Activated CD8-positive, alpha-beta memory T cell treated with anti-CD3 and anti-CD28 coated beads, Interleukin-2, amount 50 U/mL, for 1 hour (primary cell): ENCODE data around the gene TAF1C.
A peak's percentile ranks its signal among the peaks of the same experiment; 100 is the strongest.
"Not testable (repeated sequence)": the region's sequence is repeated elsewhere in the genome, so short reads cannot be mapped to it uniquely, and the experiment has no call there.

ENCODE experiments used
- DNase-seq: peaks from one replicate; pipeline ENCODE4 v3.0.0-alpha.2; 2020; ENCODE audit errors: extremely low read depth

TAF1C gene, protein sequence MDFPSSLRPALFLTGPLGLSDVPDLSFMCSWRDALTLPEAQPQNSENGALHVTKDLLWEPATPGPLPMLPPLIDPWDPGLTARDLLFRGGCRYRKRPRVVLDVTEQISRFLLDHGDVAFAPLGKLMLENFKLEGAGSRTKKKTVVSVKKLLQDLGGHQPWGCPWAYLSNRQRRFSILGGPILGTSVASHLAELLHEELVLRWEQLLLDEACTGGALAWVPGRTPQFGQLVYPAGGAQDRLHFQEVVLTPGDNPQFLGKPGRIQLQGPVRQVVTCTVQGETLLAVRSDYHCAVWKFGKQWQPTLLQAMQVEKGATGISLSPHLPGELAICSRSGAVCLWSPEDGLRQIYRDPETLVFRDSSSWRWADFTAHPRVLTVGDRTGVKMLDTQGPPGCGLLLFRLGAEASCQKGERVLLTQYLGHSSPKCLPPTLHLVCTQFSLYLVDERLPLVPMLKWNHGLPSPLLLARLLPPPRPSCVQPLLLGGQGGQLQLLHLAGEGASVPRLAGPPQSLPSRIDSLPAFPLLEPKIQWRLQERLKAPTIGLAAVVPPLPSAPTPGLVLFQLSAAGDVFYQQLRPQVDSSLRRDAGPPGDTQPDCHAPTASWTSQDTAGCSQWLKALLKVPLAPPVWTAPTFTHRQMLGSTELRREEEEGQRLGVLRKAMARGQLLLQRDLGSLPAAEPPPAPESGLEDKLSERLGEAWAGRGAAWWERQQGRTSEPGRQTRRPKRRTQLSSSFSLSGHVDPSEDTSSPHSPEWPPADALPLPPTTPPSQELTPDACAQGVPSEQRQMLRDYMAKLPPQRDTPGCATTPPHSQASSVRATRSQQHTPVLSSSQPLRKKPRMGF

DNA sequence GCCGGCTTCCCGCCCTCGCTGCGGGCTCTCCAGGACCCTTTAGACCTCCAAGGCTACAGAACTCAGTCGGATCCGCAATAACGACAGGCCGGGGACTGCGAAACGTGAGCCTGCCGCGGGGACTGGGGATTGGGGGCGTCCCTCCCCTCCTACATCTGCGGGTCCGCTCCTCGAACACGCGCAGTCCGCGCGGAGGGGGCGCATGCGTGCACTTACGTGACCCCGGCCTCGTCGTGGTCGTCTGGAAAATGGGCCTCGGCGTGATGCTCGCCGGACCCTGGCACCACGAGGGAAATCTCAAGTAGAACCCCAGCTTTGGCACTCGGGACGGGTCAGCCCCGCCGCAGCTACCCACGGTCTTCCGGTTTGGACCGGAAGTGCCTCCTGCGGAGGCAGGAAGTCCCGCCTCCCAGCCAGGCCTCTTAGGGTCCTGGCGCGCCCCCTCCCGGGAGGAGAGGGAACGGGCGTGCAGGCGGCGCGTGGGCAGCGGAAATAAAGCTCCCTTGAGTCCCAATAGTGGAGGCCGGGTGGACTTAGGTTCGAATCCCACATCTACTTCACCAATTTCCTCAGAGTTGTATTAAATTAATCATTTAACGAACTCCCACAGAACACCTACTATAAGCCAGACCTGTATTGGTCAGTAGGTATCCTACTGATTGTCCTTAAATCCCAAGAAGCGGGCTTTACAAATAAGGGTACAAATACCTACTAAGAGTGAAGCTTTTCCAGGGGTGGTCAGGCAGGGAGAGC is at the start of gene TAF1C:
TAF1C (minus strand) TSS at position 373 of the 753 bp plus-strand sequence. CDS start 2,069 bp downstream, outside the sequence.
- DNase-seq = peak; percentile 39

DNA sequence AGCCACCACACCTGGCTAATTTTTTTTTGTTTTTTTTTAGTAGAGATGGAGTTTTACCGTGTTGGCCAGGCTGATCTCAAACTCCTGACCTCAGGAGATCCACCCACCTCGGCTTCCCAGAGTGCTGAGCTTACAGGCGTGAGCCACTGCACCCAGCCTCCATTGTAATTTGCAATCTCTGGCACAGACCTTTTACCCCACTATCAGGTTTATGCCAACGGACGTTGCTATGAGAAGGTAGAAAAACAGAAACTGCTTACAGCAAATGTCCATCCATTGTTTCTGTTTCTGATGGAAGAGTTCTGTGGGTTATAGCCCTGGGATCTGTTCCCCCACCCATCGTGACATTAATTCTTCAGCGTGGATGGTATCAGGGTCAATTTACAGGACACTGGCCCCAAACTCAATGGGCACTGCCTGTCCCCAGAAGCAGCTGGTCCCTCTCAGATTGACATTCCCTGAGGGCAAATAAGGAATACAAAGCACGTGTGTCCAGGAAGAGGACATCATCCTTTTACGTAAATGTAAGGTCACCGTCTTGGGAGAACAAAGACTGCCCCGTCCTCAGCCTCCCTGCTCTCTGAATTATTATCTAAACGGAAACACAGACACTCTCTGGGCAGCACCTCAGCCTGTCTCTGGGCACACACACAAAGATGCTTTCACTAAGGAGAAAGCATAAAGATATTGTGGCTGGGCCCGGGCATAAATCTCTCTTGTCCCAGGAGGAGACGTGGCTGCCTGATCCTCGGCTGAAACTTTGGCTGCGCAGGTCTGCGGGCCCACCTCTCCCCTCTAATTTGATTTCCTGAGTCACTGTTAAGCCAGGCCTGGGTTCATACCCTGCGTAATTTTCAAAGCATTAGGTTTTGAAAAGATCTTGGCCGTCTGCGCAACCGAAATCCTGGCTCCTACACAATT is 47.7 kb upstream of the TAF1C start:
- no peak for DNase-seq

DNA sequence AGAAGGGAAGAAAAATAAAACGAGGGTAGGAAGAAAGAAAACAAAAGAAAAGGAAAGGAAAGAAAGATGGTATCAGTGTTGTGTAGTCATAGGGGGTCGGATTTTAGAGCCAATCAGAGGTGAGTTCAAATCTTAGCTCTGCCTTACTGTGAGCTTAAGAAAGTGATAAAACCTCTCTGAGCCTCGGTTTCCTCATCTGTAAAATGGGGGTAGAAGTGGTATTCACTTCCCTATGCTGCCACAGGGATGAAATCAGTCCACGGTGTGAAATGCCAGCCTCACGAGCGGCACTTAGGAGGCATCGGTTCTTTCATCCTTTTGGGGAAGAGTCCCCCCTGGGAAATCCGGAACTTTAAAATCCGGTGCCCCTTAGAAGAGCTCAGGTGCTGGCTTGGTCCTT is 46.9 kb upstream of the TAF1C start:
- DNase-seq = no peak

DNA sequence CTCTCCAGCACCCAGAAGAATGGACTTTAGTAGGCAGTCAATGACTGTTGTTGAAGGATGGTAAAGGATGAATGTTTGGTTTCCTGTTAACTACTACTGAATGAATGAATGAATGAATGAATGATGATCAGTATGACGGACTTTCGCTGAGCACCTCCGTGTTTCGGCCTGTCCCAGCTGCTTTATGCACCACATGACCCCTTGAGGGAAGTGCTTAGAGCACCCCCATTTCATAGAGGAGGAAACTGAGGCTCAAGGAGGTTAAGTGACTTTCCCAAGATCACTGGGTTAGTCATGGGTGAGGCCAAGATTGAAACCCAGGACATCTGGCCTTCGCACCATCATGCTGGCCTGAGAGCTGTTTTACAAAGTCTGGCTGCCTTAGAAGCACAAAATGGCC is 46.1 kb upstream of the TAF1C start:
- DNase-seq = no peak

DNA sequence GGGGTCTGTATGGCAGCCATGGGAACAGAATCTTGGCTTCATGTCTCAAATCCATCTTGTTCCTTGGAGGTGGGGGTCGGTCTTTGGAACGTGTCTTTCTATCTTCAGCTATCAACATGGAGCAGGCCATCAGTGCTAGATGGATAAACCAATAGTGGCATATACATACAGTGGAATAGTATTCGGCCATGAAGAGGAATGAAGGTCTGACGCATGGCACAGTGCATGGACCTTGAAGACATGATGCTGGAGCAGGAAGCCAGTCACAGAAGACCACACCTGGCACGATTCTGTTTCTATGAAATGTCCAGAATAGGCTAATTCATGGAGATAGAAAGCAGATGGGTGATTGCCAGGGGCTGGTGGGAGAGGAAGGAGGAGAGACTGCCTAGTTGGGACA is 45.2 kb upstream of the TAF1C start:
- no peak for DNase-seq

DNA sequence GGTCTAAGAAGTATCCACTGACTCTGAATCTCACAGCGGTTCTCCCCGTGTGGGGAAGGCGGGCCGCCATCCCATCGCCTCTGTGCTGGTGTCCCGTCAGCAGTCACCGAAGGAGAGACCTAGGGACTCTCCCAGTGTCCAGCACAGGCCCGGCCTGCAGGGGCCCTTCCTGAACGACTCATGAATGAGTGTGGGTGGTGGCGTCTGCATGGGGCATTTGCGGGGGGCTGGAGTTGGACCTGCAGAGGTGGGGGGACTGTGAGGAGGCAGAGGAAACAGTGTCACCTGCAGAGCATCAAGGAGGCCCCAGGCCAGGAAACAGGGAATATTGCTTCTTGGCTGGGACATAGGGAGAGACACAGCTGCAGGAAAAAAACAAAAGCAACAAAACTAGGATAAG is 42.6 kb upstream of the TAF1C start:
- DNase-seq = no peak

DNA sequence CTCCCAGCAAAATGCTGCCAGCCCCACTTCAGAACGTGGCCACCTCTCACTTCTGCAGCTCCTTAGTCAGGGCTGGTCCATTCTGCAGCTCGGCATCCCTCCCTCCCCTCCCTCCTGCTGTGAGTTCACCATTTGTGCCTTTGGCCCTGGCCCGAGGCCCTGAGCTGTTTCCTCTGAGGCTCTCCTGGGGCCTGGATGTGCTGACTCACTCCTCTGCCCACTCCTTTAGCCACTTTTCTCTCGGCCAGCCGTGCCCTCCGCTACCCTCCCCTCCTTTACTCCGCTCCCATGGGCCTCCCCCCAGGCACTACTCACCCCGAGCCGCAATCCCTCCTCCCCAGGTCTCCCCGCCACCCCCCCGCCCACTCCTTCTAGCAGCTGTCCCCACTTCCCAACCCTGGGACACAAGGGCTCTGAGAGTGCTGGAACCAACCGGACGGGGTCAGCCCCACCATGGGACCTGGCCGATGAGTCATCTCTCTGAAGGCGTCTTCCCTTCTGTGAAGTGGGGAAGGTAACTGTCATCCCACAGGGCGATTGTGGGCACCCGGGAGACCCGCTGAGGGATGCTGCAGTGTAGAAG is 41.5 kb upstream of the TAF1C start:
- DNase-seq = no peak

DNA sequence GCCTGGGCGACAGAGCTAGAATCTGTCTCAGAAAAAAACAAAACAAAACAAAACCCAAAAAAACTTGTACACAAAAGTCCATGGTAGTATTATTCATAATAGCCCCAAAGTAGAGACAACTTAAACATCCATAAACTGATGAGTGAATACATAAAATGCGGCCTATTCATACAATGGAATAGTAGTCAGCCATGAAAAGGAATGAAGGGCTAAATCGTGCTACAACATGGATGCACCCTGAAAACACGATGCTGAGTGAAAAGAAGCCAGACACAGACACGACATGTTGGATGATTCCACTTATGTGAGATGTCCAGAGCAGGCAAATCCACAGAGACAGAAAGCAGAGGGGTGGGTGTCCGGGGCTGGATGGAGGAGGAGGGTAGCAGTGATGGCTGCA is 40.7 kb upstream of the TAF1C start:
- DNase-seq = no peak

DNA sequence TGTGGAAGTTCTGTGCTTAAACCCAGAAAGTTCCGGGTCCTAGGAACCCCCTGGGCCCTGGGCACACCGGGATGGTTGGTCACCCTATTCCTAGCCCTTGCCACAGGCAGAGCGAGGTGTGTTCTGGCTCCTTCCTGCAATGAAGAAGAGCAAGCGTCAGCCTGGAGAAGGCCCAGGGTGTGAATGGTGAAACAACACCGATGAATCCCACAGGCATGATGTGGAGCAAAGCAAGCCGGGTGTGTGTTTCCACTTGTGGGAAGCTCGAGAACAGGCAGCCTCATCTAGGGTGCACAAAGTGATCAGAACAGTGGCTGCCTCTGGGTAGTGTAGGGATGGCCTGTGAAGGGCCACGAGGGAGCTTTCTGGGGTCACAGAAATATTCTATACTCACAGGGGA is 39.2 kb upstream of the TAF1C start:
- DNase-seq = no peak

DNA sequence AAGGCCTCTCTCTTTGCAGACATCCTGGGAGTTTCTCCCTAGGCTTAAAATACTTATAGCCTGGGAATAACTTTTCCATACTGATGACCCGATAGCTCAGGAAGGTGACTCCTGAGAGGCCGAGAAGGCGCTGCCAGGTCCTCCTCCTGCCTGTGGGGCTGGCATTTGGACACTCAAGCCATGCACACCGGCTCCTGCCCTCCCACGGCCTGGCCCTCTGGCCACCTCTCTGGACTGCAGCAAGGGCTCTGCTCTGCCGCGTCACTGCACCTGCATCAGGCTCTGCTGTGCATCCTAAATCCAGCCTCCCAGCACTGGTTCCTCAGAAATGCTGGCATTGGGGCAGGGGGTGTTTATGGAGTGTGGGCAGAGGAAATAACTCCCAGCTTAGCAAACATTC is 38.7 kb upstream of the TAF1C start:
- no peak for DNase-seq

DNA sequence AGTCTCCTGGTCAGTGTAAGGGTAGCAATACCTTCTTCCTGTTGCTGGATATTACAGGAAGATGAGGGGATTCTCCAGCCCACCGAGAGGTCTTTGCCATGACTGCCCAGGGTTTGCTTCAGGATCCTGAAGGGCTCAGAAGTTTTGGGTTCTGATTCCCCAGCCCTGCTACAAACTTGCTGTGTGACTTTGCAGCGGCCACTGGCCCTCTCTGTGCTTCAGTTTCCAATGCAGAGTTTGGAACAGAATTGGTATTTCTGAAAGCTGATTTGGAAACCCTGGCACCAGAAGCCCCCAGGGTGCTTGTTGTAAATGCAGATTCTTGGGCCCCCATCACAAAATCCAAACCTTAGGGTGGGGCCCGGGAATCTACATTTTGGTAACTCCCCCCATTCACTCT is 38.3 kb upstream of the TAF1C start:
- no peak for DNase-seq

DNA sequence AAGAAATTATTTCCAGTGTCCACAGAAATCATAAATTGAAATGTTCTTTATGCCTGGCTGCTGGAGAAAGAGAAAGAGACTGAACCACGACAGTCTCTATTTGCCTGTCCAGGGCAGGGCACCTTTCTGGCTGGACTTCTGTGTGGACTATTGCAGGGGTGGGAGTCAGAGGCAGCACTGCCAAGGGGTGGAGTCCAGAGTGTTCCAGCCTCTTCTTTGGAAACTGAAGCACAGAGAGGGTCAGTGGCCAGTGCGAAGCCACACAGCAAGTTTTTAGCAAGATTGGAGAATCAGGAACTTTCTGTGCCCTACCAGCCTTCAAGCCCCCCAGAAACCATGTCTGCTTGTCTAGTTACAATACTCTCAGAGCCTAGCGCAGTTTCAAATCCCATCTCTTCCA is 37.7 kb upstream of the TAF1C start:
- no peak for DNase-seq

DNA sequence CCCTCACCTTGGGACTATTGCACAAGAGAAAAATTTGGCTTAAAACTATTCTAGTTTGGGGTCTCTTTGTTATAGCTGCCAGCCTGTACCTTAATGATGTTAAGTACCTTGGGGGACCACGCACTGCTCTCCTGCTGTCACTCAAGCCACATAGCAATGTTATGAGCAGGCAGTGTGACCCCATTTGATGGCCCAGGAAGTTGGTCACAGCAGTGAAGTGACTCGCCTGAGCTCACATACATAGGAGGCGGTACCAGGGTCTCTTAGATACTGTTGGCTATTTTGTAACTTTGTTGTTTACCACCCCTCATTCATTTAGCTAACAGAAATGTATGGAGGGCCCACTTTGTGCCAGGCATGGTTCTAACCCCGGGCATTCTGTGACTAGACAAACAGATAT is 36.6 kb upstream of the TAF1C start:
- no peak for DNase-seq

DNA sequence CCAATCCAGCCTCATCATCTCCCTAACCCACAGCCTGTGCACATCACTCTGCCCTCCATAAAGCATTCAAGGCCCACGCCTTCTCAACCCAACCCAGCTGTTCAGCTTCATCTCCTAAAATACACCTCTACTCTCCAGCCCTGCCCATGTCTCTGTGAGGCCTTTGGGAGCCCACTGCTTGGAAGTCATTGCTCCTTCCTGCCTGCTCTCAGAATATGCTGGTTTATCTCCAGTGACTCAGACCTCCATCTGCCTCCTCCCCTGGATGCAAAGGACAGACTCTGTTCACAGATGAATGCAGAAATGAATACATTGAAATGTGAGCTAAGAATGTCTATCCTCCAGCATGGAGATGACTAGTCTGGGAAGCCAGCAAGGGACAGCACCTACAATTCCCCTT is 34.0 kb upstream of the TAF1C start:
- DNase-seq = no peak

DNA sequence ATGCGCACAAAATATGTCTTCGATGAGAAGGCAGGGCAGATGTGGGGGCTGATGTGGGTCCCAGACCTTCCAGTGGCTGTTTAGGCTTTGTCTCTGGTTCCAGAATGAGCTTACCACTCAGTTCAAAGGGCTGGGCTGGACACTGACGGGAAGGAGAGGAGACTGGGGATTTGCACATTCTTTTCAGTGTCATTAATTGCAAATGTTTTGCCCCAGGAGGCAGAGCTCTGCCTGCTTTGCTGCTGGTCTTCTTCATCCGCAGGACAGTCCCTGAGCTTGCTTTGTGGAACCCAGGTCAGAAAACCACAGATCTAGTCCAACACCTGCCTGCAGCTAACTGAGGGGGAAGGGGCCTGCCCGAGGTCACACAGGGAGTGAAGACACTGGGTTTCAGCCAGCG is 32.1 kb upstream of the TAF1C start:
- DNase-seq = no peak

DNA sequence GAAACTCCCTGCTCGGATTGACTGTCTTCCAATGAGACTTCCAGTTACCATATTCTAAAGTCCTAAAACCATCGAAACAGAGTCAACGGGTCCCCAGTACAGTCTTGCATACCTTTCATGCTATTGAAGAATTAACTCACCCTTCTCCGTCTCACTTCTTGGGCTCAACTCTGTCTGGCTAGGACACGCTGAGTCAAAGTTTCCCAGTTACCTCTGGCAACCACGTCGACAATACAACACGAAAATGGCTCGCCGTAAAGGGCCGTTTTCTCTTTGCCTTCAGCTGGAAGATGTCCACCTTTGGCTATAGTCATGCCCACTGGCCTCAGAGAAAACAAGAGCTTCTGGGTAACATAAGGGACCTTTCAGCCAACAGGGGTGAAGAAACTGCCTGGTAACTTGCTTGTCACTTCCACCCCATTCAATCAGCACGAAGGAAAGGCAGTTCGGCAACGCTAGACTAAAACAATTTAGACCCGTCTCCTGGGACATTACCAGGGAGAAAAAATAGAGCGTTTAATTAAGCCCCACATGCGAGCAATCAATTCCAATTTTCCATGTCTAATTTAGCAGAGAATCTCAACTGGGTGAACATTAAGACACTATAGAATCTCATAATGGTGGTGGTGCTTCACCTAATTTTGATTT is 31.4 kb upstream of the TAF1C start:
- no peak for DNase-seq

DNA sequence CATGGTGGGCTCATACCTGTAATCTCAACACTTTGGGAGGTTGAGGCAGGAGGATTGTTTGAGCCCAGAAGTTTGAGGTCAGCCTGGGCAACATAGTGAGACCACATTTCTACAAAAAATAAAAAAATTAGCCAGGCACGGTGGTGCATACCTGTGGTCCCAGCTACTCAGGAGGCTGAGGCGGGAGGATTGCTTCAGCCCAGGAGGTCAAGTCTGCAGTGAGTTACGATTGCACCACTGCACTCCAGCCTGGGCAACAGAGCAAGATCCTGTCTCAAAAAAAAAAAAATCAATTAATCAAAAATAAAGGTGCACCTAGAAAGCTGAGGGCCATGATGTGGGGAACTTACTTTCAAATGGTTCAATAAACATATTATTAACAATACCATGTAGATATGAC is 29.3 kb upstream of the TAF1C start:
- DNase-seq = not testable (repeated sequence)

DNA sequence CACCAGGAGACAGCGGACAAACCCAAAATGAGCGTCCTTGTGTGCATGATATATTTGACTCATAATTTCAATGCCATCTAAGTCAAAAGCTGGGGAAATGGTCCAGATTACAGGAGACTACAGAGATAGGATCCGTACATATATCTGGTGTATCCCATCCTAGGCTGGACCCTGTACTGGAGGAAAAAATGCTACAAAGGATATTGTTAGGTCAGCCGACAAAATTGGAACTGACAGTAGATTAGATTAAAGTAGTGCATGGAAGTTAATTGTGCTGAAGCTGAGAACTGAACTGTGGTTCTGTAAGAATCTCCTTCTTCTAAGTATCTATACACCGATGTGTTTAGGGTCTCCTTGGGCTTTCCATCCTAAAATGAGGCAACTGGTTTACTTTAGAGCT is 28.7 kb upstream of the TAF1C start:
- DNase-seq = no peak

DNA sequence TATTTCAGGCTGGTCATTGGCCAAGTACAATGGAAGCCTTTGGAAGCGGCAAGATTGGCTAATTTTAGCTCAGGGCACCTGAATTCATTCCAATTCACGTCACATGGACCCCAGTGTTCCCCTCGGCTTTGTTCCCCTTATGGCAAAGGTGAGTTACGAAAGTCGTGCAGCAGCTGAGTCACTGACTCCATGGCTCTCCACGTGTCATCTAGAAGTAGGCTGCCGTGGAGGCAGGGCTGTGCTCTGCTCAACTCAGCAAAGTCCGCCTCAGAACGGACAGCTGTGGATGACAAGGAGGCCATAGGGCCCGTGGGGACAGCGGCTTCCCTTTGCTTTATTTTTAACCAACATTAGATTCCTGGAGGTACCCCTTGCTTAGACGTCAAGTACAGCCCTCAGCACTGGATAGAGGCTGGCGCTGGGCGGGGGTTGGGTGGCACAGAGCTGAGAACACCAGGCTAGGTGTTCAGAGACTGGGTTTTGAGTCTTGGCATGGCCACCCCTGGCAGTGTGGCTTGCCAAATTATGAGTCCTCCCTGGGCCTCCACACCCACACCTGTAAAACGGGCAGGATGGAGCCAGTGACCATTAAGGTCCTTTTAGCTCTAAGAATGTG is 27.7 kb upstream of the TAF1C start:
- DNase-seq = no peak

DNA sequence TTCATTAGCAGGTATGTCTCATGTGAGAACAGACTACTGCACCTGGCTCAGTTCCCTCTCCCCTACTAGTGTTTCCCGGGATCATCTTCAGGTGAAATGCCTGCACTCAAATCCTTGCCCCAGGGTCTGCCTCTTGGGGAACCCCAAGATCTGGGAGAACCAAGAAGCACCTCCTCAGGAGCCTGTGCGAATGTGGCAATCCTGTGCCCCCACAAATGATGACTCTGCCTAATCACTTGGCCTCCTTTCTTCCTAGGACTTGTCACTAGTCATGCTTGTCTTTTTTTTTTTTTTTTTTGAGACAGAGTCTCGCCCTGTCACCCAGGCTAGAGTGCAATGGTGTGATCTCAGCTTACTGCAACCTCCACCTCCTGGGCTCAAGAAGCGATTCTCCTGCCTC is 25.8 kb upstream of the TAF1C start:
- DNase-seq = no peak
